SH-SY5Y (cell line): Measurements from ENCODE around the gene SLC44A2.

Experiments used
- GATA2 ChIP-seq: IDR thresholded peaks from 2 replicates; pipeline ENCODE4 v1.6.1; 2011; ENCODE audit warnings: mild to moderate bottlenecking, low read depth, low read length
- GATA3 ChIP-seq: IDR thresholded peaks from 2 replicates; pipeline ENCODE4 v1.6.1; 2011; ENCODE audit warnings: low read depth, mild to moderate bottlenecking, low read length, moderate library complexity

SLC44A2 gene

GRCh38 chr19:10625003-10625761, at the start of gene SLC44A2:
Gene SLC44A2 (plus strand): TSS chr19:10625553. CDS start chr19:10625634, 81 bp downstream.
- TF ChIP-seq GATA2 = no peak

GRCh38 chr19:10577951-10578350, 47.4 kb upstream of the SLC44A2 start:
- no peak for TF ChIP-seq GATA2
- TF ChIP-seq GATA3 = no peak

DNA sequence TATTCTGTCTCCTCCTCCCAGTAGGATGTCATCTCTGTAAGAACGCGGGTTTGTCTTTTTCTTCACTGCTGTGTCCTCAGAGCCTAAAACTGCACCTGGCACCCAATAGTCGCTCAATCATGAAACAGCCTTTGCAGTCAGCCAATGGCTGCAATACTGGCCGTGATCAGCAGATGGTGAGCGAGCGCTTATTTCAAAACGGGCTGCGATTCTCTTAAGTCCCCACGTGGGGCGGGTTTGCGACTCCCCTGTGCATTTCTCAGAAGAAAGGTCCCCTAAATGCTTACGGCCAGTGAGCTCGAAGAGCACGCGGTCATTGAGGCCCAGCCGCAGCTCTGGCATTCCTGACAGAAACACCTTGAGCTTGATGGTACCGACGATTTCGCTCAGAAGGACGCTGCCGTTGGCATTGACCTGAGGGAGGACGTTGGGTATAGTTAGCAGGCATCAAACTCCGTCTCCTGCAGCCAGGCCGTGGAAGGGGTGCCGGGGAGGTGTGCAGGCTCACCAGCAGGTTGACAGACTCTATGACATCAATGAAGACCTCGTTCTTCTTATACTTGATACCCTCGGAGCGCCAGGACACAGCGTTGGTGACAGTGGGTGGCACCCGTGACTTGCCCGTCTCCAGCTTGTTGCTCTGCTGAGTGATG, 44.2 kb upstream of the SLC44A2 start:
- no peak for TF ChIP-seq GATA2

GRCh38 chr19:10582091-10582490, 43.3 kb upstream of the SLC44A2 start:
- TF ChIP-seq GATA2 (no peak), GATA3 (no peak)

- TF ChIP-seq GATA3 (no peak), GATA2 (no peak)
Measured at GRCh38 chr19:10583036-10583776, 42.1 kb upstream of the SLC44A2 start.

DNA sequence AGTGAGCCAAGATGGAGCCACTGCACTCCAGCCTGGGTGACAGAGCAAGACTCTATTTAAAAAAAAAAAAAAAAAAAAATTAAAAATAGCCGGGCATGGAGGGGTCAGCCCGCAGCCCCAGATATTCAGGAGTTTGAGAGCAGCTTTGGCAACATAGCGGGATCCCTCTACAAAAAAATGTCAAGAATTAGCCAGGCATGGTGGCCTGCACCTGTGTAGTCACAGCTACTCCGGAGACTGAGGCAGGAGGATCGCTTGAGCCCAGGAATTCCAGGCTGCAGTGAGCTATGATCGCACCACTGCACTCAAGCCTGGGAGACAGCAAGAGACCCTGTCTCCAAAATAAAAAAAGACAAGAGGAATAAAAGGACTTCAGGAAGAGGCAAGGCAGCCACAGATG, 39.0 kb upstream of the SLC44A2 start:
- TF ChIP-seq GATA2 (no peak), GATA3 (no peak)

DNA sequence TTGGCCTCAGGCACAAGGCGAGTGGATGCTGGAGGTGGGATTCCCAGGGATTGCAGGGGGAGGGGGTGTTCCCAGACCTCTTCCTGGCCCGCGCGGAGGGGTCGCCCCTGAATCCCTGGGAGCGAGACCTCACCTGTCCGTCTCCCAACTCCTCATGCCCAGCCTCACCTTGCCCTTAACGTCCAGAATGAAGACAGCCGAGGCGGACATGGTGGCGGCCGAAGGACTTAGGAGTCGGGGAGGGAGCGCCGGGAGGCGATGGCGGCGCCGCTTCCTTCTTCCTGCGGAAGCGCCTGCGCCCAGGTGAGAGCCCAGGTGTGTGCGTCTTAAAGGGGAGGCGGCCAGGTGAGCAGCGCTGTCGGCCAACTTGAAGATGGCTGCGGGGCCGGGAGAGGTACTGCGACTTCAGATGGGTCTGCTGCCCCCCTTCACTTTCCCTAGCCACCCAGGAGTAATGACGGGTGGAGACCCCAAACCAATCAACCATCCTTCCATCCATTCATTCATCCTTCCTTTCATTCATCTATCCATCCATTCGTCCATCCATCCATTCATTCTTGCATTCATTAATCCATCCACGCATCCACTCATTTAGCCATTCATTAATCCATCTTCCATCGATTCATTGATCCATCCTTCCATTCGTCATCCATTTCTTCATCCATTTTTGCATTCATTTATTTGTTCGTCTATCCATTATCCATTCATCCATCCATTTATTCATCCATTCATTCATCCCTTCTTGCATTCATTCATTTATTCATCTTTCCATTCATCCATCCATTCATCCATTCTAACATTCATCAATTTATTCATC, 38.1 kb upstream of the SLC44A2 start, which contains the start of gene AP1M2:
Gene AP1M2 (minus strand): TSS at position 291 of the 817 bp plus-strand sequence. CDS start 81 bp downstream, at position 210.
- TF ChIP-seq GATA3 = no peak
- no peak for TF ChIP-seq GATA2

DNA sequence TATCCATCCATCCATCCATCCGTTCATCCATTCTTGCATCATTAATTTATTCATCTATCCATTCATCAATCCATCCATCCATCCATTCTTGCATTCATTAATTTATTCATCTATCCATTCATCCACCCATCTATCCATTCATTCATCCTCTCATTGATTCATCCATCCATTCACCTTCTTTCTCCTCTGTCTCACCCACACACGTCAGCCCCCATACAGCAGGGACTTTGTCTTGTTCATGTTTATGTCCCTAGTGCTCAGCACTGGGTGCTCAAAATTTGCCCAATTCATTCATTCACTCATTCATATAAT, 37.6 kb upstream of the SLC44A2 start:
- TF ChIP-seq GATA3 (no peak), GATA2 (no peak)

GRCh38 chr19:10593148-10593547, 32.2 kb upstream of the SLC44A2 start:
- TF ChIP-seq GATA2 = no peak
- no peak for TF ChIP-seq GATA3

GRCh38 chr19:10593820-10594637, 31.3 kb upstream of the SLC44A2 start:
- TF ChIP-seq GATA3 (no peak), GATA2 (no peak)

- TF ChIP-seq GATA3 (no peak), GATA2 (no peak)
Measured at GRCh38 chr19:10600149-10600548, 25.2 kb upstream of the SLC44A2 start.

DNA sequence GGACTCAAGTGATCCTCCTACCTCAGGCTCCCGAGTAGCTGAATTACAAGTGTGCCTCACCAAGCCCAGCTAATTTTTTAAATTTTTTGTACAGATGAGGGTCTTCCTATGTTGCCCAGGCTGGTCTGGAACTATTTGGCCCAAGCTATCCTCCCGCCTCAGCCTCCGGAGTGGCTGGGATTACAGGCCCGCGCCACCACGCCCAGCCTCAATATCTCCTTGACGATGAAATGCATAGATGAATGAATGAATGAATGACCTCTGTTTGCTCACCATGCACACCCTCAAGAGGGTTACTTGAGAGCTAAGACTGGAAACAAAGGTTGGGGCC, 23.4 kb upstream of the SLC44A2 start:
- no peak for TF ChIP-seq GATA2

DNA sequence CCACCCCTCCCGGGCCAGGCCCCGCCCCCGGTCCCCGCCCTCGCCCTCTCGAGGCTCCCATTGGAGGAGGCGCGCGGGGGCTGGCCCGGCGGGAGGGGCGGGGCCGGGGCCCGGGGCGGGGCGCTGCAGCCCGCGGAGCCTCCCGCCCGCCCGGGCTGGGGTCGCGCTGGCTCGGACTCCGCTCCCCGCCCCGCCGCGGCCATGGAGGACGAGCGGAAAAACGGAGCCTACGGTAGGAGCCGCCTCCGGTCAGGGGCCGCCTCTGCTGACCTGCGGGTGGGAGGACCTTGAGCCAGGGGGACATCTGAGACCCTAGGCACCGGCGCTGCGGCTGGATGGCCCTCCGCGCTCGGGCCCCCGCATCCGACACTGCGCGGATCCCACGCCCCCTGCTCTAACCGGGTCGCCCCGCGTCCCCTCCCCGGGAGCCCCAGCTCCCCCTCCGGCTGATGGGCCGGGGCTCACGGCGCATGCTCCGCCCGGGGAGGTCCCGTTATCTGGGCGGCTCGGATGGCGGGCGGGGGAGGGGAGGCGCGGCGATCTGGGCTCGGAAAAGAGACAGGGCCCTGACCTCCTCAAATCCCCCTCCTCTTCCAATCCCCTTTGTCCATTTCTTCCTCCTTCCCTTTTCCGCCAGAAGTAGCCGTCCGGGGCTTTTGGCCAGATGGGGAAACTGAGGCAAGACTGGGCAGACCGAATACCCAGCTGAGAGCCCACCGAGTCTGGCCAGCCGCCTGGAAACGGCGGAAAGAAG, 22.8 kb upstream of the SLC44A2 start:
- TF ChIP-seq GATA2 (0 out of 2 replicates have a peak, but pooled peaks have one; percentile 5), GATA3 (no peak)
